Hematopoietic multipotent progenitor cell treated with erythropoietin and hydrocortisone succinate and interleukin-3 and kit ligand, for 15 days (in vitro differentiated cells): ENCODE measurements around the gene CCDC85C.

Source experiments
- DNase-seq: peaks from one replicate; pipeline ENCODE4 v3.0.0-alpha.2; 2015; ENCODE audit warnings: low spot score

Gene CCDC85C

DNA sequence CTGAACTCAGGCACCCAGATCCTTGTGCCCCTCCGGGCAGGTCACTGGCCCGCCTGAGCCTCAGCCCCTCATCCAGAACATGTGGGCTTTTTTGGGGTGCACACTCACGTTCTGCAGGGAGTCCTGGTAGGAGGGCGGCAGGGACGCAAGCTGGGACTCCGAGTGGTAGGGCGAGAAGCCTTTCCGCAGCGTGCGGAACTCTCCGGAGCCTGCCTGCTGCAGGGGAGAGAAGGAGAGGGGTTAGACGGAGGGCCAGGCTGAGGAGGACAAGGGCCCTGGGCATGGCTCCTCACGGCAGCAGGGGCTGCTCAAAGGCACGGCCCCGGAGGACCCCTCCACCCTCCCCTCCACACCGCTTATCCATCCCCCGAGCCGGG, 82.0 kb downstream of the CCDC85C start:
- no peak for DNase-seq

GRCh38 chr14:99521176-99522024, 82.6 kb downstream of the CCDC85C start:
- no peak for DNase-seq

DNA sequence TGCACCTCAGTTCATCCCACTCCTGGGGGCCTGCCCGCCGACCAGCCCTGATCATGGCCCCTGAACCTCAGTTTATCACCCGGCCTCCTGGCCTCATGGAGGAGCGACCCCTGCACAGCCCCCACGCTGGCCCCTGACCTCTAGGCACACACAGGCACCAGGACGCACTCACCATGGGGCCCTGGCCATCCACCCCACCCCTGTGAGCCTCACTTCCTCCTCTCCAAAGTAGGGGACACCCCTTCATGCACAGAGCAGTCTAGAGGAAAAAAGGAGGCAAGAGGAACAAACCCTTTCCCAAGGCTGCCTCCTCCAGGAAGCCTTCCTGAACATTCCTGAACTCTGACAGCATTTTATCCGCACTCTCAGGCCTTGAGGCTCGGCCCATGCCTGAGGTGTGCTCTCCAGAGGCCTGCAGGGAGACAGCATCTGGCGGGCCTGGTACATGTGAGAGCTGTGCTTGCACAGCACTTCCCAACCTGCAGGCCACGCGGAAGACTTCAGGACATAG, 83.4 kb downstream of the CCDC85C start:
- no peak for DNase-seq

- no peak for DNase-seq
These were observed 84.0 kb downstream of the CCDC85C start for GRCh38 chr14:99519931-99520421.

DNA sequence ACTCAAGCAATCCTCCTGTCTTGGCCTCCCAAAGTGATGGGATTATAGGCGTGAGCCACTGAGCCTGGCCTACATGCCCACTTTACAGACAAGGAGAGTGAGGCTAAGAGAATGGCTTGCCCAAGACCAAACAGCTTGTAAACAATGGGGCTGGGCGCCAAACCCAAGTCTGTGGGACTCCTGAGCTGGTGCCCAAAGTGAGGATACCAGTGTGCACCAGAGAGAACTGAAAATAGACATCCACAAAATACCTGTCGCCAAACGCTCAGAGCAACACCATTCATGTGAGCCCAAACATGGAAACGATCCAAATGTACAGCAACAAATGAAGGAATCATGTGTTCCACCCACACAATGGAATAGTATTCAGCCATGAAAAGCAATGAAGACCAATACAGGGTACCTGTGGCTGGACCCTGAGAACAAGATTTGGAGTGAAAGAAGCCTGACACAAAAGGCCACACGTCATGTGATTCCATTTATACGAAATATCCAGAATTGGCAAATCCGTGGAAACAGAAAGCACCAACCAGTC, 84.6 kb downstream of the CCDC85C start:
- no peak for DNase-seq

GRCh38 chr14:99518441-99519346, 85.3 kb downstream of the CCDC85C start:
- peak; percentile 67 for DNase-seq

DNA sequence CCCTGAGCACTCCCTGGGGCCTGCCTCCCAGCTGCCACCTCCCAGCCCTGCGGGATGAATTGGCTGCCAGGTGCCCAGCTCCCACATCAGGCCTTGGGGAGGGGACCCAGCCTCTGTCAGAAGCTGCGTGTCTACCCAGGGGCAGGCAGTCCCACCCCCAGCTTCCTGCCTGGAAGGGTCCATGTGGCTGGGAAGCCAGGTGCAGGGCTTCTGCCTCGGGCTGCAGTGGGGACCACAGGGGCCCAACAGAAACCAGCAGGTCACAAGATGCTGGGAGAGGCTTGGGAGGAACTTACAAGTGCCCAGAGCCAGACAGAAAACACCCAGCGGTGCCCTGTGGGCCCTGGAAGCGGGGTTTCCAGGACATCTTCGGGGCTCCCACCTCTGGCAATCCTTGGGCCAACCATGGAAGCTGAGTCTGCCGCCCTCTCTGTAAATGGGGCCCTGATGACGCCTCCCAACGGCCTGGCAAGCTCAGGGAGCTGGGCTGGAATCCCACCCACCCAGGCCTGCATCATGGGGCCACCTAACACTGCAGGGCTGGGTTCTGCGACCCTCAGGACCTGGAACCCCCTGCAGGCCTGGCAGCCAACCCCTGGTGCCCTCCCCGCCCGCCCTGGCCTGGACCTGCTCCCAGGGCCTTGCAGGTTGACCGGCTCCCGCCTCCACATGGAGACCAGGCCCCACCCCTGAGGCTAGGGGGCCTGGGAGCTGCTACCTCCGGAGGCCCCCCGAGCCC, 86.2 kb downstream of the CCDC85C start:
- no peak for DNase-seq

- no peak for DNase-seq
These were observed 87.0 kb downstream of the CCDC85C start for GRCh38 chr14:99516871-99517642.

DNA sequence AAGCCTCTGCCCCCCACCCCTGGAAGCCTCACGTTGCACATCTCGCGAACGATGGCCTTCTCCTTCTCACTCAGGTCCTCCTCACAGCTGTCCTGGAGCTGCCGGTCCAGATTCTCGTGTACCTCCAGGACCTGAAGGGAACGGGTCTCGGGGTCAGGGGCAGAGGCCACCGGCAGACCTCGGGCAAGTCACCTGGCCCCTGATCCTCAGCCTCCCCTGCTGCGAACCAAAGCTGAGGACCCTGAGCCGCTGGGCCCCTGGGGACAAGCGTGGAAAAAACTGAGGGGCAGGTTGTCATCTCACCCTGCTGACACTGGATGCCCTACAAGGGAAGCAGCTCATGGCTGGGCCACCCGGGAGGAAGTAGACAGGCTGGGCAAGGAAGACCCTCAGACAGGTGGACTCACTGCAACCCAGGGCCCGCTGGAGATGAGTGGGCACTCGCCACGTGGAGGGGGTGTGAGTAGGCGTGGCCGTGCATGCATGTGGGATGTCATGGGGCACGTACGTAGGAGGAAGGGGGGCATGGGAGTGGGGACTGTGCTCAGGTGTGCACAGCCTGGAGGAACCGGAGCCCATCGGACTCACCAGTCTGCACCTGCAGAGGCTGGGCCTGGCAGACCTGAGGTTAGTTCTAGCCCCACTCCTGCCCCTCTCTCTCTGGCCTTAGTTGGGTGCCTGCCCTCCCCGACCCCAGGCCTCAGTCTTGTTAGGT, 87.7 kb downstream of the CCDC85C start:
- no peak for DNase-seq

DNA sequence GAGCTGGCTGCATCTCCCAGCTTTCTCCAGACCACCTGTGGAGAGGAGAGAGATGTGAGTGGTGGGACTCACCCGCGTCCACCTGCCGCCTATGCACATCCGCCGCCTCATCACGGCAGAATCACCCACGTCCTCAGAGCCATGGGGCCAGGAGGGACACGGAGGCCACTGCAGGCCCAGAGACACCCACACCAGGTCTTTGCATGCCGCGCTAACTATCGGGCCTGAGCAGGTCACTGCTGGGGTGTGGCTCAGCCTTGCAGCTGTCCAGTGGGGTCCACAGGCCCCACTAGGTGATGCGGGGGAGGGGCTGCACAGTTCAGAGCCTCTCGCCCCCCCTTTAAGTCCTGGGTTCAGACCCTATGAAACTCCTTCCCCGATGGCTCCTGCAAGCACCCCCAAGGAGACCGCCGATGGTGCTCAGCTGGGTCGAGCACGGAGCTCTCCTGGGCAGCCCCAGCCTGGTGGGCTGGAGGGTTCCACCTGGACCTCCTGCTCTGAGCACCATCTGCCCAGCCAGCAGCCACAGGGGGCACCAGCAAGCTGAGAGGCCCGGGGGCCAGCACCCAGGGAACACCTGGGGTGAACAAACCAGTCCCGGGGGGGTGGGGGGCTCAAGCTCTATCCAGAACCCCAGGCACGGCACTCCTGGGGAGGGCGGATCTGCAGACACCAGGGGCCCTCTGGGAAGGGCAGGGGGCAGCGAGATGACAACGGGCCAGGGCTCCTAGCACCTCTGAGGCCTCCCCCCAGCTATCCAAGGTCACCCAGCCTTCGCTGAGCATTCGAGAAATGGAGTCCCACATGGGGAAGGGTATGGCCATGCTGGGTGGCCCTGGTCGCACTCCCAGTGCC, 88.5 kb downstream of the CCDC85C start:
- DNase-seq = no peak

DNA sequence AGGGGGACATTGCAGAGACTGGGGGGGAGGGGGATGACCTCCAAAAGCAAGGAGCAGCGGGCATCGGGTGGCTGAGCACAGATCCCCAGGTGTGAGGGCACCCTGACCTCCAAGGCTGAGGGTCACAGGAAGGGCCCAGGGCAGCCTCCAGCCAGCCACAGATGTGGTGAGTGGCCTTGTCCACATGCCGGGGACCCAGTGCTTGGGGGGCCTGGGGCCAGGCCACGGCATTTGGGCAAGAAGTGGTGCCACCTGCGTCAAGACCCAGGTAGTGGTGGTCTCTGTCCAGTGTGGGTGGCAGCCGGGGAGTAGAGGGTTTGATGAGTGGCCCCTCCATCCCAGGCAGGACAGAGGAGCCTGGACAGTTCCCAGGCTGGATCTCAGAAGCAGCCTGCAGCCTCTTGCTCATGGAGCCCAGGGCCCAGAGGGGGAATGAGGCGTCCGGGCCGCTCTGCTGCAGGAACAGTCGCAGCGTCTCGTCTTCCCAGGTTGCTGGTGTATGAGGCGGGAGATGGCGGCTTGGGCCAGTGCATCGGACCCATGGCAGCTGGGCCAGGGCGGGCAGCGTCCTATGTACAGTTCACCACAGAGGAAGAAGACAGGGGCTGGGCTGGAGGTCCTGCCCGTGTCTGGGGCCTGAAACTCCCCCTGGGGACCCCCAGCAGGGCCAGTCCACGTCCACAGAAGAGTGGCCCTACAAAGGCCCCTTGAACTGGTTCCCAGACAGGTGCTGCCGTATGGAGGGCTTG, 89.3 kb downstream of the CCDC85C start:
- no peak for DNase-seq

- DNase-seq = no peak
These were observed 90.0 kb downstream of the CCDC85C start for GRCh38 chr14:99513946-99514551.

DNA sequence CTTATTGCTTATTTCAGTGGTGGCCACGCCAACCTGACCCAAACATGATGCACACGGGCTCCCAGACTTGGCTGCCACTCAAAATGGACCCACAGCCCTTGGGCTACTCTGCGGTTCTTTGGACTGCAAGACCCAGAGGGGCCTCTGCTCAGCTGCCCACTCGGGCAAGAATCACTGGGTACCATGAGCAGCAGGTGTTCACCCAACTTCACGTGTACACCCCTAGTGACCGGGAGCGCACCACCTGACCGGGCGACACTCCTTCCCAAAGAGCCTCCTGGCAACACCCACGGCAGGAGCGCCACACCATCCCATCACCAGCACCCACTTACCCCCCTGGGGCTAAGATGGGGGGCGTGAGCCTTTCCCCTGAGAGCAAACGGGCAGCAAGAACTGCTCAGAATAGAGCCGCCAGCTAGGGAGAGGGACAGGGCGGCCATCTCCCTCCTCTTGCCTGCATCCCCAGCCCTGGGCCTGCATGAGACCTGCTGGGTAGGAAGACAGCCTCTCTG, 90.8 kb downstream of the CCDC85C start:
- no peak for DNase-seq

GRCh38 chr14:99512571-99513182, 91.3 kb downstream of the CCDC85C start:
- no peak for DNase-seq

DNA sequence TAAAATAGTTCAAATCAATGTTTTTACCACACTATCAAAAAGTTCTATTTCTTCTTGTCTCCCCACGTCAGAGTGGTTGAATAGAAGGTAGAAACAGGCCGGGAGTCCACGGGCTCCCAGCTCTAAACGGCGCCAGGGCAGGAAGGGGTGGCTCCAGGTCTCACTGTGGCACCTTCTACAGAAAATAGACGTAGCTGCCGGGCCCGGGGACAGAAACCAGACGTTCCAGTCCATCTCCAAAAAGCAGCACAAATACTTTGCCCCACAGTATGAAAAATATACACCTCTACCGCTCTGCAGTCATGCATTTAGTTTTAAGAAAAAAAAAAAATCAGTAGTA, 91.9 kb downstream of the CCDC85C start:
- DNase-seq = no peak

DNA sequence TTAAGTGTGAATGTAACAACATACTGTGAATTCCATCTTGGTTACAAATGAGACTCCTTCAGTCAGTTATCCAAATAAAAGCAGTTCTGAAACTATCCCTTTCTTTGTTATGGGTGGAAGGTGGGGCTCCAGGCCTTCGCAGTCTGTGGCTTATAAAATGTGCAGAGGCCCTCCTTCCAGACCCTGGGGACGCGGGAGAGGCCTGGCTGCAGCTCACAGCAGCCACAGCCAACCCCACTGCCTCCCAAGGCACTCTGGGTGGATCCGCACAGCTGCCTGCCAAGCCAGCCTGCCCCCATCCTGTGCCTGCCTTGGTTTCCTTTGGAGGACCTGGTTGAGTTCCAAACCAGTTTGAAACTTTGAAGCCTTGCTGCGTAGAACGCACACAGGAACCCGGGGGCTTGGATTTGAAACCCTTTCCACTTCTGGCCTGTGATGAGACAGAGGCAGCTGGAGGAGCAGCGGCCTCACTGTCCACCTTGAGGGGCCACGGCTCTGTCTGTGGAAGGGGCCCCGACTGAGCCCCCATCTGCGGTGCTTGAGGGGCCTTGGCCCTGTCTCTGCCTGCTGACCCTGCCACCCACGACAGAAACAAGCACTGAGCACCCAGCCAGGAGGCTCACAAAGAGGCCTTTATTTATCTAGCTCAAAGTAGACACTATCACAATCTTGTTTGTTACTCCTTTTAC, 92.4 kb downstream of the CCDC85C start:
- DNase-seq = no peak

- DNase-seq = no peak
These were observed 93.4 kb downstream of the CCDC85C start for GRCh38 chr14:99510556-99511139.
